GM18526 (cell line): ENCODE data around the gene NR2F1.

Source experiments
- POLR2A ChIP-seq: IDR thresholded peaks from 3 replicates; pipeline ENCODE4 v1.6.1; 2011; ENCODE audit not compliant: insufficient read length; ENCODE audit errors: extremely low read depth

NR2F1 gene

GRCh38 chr5:93582677-93583438, at the start of gene NR2F1:
TSS of gene NR2F1 (plus strand) at chr5:93583222. CDS start at chr5:93585024, 1,802 bp downstream.
- no peak for TF ChIP-seq POLR2A

- TF ChIP-seq POLR2A: no peak
Measured at GRCh38 chr5:93545872-93546271, 37.1 kb upstream of the NR2F1 start.

- no peak for TF ChIP-seq POLR2A
Measured at GRCh38 chr5:93557021-93557604, 25.9 kb upstream of the NR2F1 start.

GRCh38 chr5:93566091-93566490, 16.9 kb upstream of the NR2F1 start:
- TF ChIP-seq POLR2A: no peak

- TF ChIP-seq POLR2A: no peak
Measured at GRCh38 chr5:93567424-93567823, 15.6 kb upstream of the NR2F1 start.

GRCh38 chr5:93569300-93570160, 13.5 kb upstream of the NR2F1 start:
- no peak for TF ChIP-seq POLR2A

GRCh38 chr5:93570294-93571113, 12.5 kb upstream of the NR2F1 start:
- TF ChIP-seq POLR2A: no peak

GRCh38 chr5:93571114-93571949, 11.7 kb upstream of the NR2F1 start:
- TF ChIP-seq POLR2A: no peak

GRCh38 chr5:93572101-93572607, 10.9 kb upstream of the NR2F1 start:
- no peak for TF ChIP-seq POLR2A

GRCh38 chr5:93572608-93573353, 10.2 kb upstream of the NR2F1 start:
- no peak for TF ChIP-seq POLR2A

GRCh38 chr5:93573354-93574351, 9.4 kb upstream of the NR2F1 start:
- no peak for TF ChIP-seq POLR2A
